ENCODE results near the gene BCLAF3.

DNA sequence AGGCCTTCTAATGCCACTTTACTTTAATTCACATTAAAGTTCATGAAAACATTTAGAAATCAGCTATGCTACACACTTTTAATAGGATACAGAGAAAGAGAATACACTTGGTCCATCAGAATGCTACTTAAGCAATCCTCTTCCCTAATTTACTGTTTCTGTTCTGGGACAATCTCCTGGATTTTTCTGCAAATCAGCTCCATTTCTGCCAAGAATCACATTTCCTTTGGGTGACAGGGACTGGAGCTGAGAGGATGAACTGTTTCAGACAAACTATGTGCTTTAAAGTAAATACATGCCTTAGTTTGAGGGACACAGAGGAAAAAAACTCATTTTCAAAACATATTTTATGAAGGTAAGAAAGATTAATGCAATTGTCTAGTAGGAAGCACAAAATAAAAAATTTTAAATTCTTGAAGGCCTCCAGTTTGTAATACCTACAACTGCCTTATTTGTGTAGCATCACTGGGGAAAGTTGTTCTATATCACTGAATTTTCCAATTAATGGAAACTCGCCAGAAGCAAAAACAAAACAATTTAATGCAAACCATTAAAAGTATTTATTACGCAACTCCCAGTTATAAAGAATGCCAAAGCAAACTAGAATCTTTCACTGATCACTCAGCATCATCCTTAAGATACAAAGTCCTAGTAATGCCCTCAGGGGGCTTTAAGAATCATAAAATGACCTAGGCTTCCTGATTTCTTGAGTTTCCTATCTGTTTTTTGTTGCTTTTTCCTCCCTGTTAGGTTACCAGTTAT lies 36.3 kb downstream of the BCLAF3 start:
- no peak for TF ChIP-seq POLR2A (IDR thresholded peaks at IDR 0.05; ENCODE audit: low read depth, low read length)
- TF ChIP-seq, protein P1, sequence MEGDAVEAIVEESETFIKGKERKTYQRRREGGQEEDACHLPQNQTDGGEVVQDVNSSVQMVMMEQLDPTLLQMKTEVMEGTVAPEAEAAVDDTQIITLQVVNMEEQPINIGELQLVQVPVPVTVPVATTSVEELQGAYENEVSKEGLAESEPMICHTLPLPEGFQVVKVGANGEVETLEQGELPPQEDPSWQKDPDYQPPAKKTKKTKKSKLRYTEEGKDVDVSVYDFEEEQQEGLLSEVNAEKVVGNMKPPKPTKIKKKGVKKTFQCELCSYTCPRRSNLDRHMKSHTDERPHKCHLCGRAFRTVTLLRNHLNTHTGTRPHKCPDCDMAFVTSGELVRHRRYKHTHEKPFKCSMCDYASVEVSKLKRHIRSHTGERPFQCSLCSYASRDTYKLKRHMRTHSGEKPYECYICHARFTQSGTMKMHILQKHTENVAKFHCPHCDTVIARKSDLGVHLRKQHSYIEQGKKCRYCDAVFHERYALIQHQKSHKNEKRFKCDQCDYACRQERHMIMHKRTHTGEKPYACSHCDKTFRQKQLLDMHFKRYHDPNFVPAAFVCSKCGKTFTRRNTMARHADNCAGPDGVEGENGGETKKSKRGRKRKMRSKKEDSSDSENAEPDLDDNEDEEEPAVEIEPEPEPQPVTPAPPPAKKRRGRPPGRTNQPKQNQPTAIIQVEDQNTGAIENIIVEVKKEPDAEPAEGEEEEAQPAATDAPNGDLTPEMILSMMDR (conservative IDR thresholded peaks at IDR 0.05; ENCODE audit: low read depth, low read length): no peak
- TF ChIP-seq MXI1 (IDR thresholded peaks at IDR 0.05; ENCODE audit: borderline replicate concordance, low read depth, low read length): no peak
- TF ChIP-seq BHLHE40 (IDR thresholded peaks at IDR 0.05; ENCODE audit: low read depth, low read length): no peak
- TF ChIP-seq RAD21 (IDR thresholded peaks at IDR 0.05; ENCODE audit: low read length): no peak
- TF ChIP-seq RFX5 (IDR thresholded peaks at IDR 0.05; ENCODE audit: low read depth, low read length): no peak
- TF ChIP-seq, protein P2, sequence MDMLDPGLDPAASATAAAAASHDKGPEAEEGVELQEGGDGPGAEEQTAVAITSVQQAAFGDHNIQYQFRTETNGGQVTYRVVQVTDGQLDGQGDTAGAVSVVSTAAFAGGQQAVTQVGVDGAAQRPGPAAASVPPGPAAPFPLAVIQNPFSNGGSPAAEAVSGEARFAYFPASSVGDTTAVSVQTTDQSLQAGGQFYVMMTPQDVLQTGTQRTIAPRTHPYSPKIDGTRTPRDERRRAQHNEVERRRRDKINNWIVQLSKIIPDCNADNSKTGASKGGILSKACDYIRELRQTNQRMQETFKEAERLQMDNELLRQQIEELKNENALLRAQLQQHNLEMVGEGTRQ (IDR thresholded peaks at IDR 0.05; ENCODE audit: low read depth, low read length): no peak
- TF ChIP-seq, protein P3, sequence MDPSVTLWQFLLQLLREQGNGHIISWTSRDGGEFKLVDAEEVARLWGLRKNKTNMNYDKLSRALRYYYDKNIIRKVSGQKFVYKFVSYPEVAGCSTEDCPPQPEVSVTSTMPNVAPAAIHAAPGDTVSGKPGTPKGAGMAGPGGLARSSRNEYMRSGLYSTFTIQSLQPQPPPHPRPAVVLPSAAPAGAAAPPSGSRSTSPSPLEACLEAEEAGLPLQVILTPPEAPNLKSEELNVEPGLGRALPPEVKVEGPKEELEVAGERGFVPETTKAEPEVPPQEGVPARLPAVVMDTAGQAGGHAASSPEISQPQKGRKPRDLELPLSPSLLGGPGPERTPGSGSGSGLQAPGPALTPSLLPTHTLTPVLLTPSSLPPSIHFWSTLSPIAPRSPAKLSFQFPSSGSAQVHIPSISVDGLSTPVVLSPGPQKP (IDR thresholded peaks at IDR 0.05; ENCODE audit: borderline replicate concordance, low read depth, low read length): no peak
- no peak for TF ChIP-seq RCOR1 (IDR thresholded peaks at IDR 0.05; ENCODE audit: insufficient replicate concordance, low read length)
- no peak for TF ChIP-seq MAFK (IDR thresholded peaks at IDR 0.05; ENCODE audit: low read depth, low read length)
- TF ChIP-seq CEBPB (IDR thresholded peaks at IDR 0.05; ENCODE audit: low read depth, low read length): peak; percentile 92
- no peak for TF ChIP-seq CHD1 (IDR thresholded peaks at IDR 0.05; ENCODE audit: low read depth, low read length)
